Nephron progenitor cell (in vitro differentiated cells): ENCODE results near the gene CDK14.
"Not testable (repeated sequence)": the region's sequence is repeated elsewhere in the genome, so short reads cannot be mapped to it uniquely, and the experiment has no call there.

Experiments
- DNase-seq: peaks from one replicate; pipeline ENCODE4 v3.0.0; 2021
- H3K27ac Mint-ChIP-seq: 2 replicates; pipeline ENCODE4 v1.8.0; 2021; ENCODE audit warnings: mild to moderate bottlenecking, moderate library complexity, mixed read lengths
- H3K27me3 Mint-ChIP-seq: 2 replicates; pipeline ENCODE4 v1.8.0; 2021; ENCODE audit warnings: mild to moderate bottlenecking, low read depth, mixed read lengths; ENCODE audit not compliant: poor library complexity
- H3K36me3 Mint-ChIP-seq: 2 replicates; pipeline ENCODE4 v1.8.0; 2021; ENCODE audit warnings: low read depth, mixed read lengths
- H3K4me1 Mint-ChIP-seq: 2 replicates; pipeline ENCODE4 v1.8.0; 2021; ENCODE audit warnings: mixed read lengths
- H3K4me3 Mint-ChIP-seq: 2 replicates; pipeline ENCODE4 v1.8.0; 2021; ENCODE audit warnings: mild to moderate bottlenecking, moderate library complexity, mixed read lengths
- H3K9me3 Mint-ChIP-seq: 2 replicates; pipeline ENCODE4 v1.8.0; 2021; ENCODE audit warnings: mild to moderate bottlenecking, moderate library complexity, mixed read lengths
- CTCF ChIP-seq: fragments of 200-600 bp; sonication (generic); IDR thresholded peaks from 2 replicates; pipeline ENCODE4 v1.5.0; 2021; ENCODE audit warnings: antibody characterized with exemption

The CDK14 gene

DNA sequence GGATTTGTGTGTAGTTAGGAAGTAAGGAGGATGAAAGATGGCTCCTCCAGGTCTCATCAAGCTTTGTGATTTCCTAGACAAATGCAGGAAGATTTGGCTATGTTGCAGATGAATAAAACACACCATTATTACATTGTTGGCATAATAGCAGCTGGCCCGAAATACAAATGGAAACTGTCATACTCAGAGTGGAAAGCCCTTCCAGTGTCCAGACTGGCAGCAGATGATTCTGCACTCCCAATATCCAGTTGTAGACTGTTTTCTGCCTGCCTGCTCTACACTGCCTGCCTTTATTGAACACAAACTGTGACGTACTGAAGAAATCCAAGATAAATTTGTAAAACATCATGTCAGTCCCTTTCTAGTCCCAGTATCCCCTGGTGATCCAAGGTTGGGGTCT lies 568.4 kb downstream of the CDK14 start:
- Mint-ChIP-seq H3K4me3 (no peak overlapping the region), H3K9me3 (no peaks in the 10 kb centered on the region), H3K27ac (no peak overlapping the region), H3K36me3 (no peaks in the 10 kb centered on the region), H3K4me1 (peaks cover 17% of the 10 kb centered on the region), H3K27me3 (peaks cover 6% of the 10 kb centered on the region)
- DNase-seq, result no peak
- TF ChIP-seq CTCF, result no peak

GRCh38 chr7:91165006-91165845 lies 569.1 kb downstream of the CDK14 start:
- Mint-ChIP-seq H3K27me3 (peaks cover under 1% of the 10 kb centered on the region), H3K4me3 (no peak overlapping the region), H3K9me3 (no peaks in the 10 kb centered on the region), H3K4me1 (peaks cover 23% of the 10 kb centered on the region), H3K36me3 (no peaks in the 10 kb centered on the region), H3K27ac (no peak overlapping the region)
- TF ChIP-seq CTCF, result no peak
- no peak for DNase-seq

DNA sequence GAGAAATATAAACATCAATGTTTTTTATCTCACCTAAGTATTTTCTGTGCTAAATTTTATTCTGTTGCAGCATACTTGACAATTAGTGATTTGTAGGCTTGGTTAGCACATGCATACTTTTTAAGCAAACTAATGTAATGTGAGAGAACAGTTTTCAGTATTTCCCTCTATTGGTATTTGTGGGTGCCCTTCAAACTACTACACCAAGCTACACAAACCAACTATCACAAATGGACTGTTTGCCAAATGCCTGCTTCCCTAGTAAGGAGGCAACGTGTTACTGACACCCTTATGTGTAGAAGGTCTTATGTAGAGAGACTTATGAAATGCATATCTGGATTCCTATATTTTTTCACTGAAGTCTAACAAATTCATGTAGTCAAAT lies 569.7 kb downstream of the CDK14 start:
- TF ChIP-seq CTCF, result no peak
- H3K9me3 Mint-ChIP-seq, result no peaks in the 10 kb centered on the region
- no peak overlapping the region for H3K27ac Mint-ChIP-seq
- H3K36me3 Mint-ChIP-seq, result no peaks in the 10 kb centered on the region
- no peak overlapping the region for H3K4me3 Mint-ChIP-seq
- no peaks in the 10 kb centered on the region for H3K27me3 Mint-ChIP-seq
- H3K4me1 Mint-ChIP-seq, result peaks cover 23% of the 10 kb centered on the region
- DNase-seq, result no peak

DNA sequence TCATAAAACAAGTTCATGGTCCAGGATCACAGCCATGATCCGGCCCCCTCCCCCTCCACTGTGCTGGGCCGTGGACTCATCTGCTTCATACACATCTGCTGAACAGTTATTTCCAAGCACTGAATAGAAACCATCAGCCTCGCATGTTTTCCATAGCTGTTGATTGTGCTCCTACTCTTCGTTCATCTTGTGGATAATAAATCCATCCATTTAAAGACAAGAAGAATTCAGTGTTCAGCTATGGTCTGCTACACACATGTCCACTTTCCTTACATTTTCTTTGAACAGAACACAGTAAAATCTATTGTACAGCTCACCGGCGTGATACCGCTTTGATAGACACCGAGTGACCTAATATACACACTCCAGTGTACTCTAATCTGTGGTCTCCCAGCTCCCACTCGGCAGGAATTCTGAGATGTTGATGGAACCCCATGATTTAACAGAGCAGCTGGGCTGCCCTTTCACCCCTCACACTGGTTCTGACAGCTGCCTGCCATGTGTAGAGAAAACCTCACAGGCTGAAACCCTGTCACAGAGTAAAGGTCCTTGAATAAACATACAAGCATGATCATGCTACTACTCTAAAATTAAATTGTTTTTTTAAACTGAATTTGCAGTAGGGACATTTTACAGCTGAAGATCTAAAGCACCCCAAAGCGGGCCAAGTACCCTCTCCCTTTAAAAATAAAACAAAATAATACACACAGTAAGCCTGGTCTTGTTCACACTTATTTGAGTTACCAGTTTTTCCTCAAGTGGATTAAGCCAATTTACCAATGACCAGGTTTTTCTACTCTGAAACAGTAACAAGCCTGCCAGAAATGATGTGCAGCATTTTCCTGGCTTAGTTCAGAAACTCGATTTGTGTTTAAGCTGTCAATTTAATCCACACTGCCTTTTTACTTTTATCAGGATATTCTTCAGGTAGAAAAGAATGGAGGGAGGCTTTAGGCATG lies 573.0 kb downstream of the CDK14 start:
- no peaks in the 10 kb centered on the region for H3K27me3 Mint-ChIP-seq
- H3K4me3 Mint-ChIP-seq, result no peak overlapping the region
- peaks cover 18% of the 10 kb centered on the region for H3K4me1 Mint-ChIP-seq
- peaks cover 19% of the 10 kb centered on the region for H3K36me3 Mint-ChIP-seq
- H3K9me3 Mint-ChIP-seq, result peaks cover 14% of the 10 kb centered on the region
- no peak for TF ChIP-seq CTCF
- peak; percentile 37 for DNase-seq
- H3K27ac Mint-ChIP-seq, result peak overlapping the region; percentile 73

GRCh38 chr7:91169830-91170191 lies 573.7 kb downstream of the CDK14 start:
- Mint-ChIP-seq H3K4me1 (peaks cover 18% of the 10 kb centered on the region), H3K27me3 (no peaks in the 10 kb centered on the region), H3K27ac (no peak overlapping the region), H3K9me3 (peaks cover 14% of the 10 kb centered on the region), H3K4me3 (no peak overlapping the region), H3K36me3 (peaks cover 19% of the 10 kb centered on the region)
- no peak for DNase-seq
- no peak for TF ChIP-seq CTCF

GRCh38 chr7:91173265-91173664 lies 577.1 kb downstream of the CDK14 start:
- not testable (repeated sequence) for H3K27me3 Mint-ChIP-seq, H3K27ac Mint-ChIP-seq, DNase-seq, H3K4me3 Mint-ChIP-seq
- Mint-ChIP-seq H3K9me3 (peaks cover 18% of the 10 kb centered on the region), H3K4me1 (peaks cover 18% of the 10 kb centered on the region), H3K36me3 (peaks cover 19% of the 10 kb centered on the region)
